HL-60/S4 treated with phorbol 12-myristate 13-acetate at 8.2 ng/mL for 4 days and 3 days (cell line): ENCODE measurements around the gene TMIGD1.
"Not testable (repeated sequence)": the region's sequence is repeated elsewhere in the genome, so short reads cannot be mapped to it uniquely, and the experiment has no call there.

ENCODE experiments used
- in situ Hi-C: fragments of 300-500 bp; cut with MboI; formaldehyde crosslinking; loops from 2 replicates; pipeline ENCODE4 v1.15.0; 2022; ENCODE audit warnings: low sequenced_read_pairs

Gene TMIGD1

GRCh38 chr17:30360086-30360808 is 26.4 kb upstream of the TMIGD1 start:
- in situ Hi-C loops, result no loop called here

- in situ Hi-C loops, result no loop called here
Measured at GRCh38 chr17:30358055-30358760, 24.4 kb upstream of the TMIGD1 start.

DNA sequence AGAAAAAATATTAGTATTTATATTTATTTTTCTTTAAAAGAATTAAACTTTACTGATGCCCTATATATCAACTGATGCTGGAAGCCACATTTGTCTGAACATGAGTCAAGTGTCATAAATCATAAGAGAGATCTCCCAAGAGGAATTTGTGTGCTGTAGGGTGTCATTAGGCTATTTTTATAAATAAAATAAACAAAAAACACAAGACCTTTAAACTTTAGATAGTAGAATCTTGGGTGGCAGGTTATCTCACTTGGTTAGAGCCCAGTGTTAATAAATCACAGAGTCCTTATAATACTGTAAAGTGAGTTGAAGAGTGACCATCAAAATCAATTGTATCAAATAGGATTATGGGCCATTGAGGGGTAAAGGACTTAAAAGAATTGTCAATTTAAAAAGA is 23.6 kb upstream of the TMIGD1 start:
- in situ Hi-C loops, result no loop called here

- in situ Hi-C loops, result no loop called here
Measured at GRCh38 chr17:30354701-30355100, 20.8 kb upstream of the TMIGD1 start.

GRCh38 chr17:30352240-30352814 is 18.5 kb upstream of the TMIGD1 start:
- in situ Hi-C loops, result no loop called here

DNA sequence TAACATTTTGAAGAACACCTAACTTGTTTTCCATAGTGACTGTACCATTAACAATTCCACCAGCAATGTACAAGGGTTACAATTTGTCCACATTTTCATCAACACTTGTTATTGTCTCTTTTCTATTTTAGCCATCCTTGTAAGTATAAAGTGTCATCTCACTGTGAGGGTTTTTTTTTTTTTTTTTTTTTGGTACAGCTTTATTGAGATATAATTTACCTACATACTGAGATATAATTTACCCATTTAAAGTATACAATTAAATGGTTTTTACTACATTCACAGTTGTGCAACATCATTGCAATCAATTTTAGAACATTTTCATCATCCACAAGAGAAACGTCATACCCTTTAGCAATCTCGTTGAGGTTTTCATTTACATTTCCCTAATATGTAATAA is 17.9 kb upstream of the TMIGD1 start:
- in situ Hi-C loops, result no loop called here

DNA sequence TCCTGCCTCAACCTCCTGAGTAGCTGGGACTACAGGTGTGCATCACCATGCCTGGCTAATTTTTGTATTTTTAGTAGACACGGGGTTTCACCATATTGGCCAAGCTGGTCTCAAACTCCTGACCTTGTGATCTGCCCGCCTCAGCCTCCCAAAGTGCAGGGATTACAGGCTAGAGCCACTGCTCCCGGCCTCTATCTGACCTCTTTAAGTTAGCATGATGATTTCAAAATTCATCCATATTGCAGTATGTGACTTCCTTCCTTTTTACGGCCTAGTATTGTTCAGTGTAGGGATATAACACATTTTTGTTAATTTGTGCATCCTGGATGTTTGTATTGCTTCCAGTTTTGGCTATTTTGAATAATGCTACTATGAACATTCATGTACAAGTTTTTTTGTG is 17.4 kb upstream of the TMIGD1 start:
- in situ Hi-C loops, result not testable (repeated sequence)

GRCh38 chr17:30349252-30349651 is 15.4 kb upstream of the TMIGD1 start:
- in situ Hi-C loops, result no loop called here

DNA sequence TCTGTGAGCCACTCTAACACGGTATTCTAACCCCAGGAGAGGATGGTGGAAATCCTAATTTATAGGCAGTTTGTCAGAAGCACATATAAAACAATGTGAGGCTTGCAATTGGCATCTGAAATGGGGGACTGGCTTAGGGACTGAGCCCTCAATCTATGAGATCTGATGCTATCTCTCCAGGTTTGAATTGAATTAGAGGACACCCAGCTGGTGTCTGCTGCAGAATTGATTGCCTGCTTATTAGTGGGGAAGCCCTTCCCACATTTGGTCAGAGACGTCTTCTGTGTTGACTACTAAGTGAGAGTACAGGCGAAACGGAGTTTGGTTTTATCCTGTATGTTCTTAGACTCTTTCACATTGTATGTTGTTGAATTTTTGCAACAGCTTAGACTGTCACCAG is 13.6 kb upstream of the TMIGD1 start:
- in situ Hi-C loops, result no loop called here

DNA sequence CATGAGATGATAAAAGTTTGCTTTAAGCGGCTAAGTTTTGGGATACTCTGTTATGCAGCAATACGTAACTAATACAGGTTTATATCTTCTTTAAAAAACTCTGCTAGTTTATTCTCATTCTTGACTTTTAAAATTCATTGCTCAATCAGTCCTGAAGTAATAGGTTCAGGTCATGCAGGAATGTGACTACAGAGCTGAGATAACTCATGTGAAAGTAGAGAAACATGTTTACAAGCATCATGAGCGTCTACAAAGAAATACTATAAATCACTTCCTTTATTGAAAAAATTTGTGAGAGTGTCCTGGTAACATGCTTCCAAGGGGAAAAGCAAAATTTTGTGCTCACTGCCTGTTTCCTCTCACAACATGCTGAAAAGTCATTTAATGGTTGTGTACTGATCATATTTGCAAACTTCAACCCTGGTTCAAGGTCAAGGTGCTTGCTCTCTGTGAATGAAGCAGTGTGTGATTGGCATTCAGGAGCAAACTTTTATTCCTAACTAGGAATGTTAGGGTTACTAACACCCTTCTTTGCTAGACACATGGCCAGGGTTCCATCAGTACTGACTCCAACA is 12.5 kb upstream of the TMIGD1 start:
- in situ Hi-C loops, result no loop called here

DNA sequence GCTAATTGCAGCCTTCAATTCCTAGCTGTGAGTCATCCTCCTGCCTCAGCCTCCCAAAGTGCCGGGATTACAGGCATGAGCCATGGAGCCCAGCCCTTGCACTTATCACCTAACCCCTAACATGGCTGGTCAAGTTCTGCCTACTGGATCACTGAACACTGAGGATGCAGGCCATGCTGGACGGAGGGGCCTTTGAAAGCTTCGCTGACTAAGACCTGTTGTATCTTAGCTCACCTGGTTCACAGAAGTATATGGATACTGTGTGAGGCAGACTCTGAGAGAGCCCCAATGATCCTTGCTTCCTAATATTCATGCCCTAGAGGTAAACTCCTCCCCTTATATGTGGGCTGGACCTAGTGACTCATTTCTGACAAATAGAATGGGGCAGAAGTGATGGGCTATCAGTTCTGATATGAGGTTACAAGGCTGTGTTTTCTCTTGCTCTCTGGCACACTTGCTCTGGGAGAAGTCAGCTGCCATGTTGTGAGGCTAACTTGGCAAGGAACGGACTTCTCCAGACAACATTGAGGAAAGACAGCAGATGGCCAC is 11.7 kb upstream of the TMIGD1 start:
- in situ Hi-C loops, result no loop called here

- in situ Hi-C loops, result no loop called here
Measured at GRCh38 chr17:30345089-30345433, 11.2 kb upstream of the TMIGD1 start.

- in situ Hi-C loops, result no loop called here
Measured at GRCh38 chr17:30344283-30345088, 10.6 kb upstream of the TMIGD1 start.

GRCh38 chr17:30343796-30344195 is 9.9 kb upstream of the TMIGD1 start:
- in situ Hi-C loops, result no loop called here

GRCh38 chr17:30343244-30343643 is 9.4 kb upstream of the TMIGD1 start:
- in situ Hi-C loops, result not testable (repeated sequence)

GRCh38 chr17:30341703-30342249 is 7.9 kb upstream of the TMIGD1 start:
- in situ Hi-C loops, result no loop called here

DNA sequence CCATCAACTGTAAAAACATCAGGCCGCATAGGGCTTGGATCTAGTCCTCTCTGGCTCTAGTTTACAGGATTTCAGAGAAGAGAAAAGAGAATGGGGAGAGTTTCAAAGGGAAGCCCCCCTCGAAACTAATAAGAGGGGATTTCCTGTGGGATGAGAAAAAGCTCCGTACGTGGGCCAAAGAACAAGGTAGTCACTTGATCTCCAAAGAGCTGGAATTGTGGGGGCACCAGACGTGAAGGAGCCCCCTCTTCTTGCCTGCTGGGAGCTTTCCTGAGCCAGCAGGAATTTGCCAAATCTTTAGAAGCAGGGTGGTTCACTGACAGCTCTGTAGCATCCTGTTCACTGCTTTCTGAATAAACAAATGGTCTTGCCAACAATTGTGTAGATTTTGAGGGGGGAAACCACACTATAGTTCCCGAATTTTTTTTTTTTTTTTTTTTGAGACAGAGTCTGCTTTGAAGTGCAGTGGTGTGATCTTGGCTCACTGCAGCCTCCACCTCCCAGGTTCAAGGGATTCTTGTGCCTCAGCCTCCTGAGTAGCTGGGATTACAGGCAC is 7.0 kb upstream of the TMIGD1 start:
- in situ Hi-C loops, result no loop called here

DNA sequence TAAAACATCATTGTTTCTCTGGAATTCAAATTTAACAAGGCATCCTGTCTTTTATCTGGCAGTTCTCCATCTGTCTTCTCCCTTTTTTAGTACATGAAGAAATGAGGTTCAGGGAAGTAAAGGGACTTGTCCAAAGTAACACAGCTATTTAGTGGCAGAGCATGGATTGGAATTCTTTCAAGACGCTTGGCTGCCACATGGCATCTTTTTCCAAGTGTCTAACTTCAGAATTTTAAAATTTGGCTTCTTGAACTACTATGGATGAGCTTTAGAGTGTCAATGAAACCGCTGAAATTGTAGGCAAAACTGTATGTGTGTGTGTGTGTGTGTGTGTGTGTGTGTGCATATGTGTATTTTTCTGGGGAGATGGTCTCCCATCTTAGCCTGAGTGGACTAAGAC is 5.2 kb upstream of the TMIGD1 start:
- in situ Hi-C loops, result no loop called here

DNA sequence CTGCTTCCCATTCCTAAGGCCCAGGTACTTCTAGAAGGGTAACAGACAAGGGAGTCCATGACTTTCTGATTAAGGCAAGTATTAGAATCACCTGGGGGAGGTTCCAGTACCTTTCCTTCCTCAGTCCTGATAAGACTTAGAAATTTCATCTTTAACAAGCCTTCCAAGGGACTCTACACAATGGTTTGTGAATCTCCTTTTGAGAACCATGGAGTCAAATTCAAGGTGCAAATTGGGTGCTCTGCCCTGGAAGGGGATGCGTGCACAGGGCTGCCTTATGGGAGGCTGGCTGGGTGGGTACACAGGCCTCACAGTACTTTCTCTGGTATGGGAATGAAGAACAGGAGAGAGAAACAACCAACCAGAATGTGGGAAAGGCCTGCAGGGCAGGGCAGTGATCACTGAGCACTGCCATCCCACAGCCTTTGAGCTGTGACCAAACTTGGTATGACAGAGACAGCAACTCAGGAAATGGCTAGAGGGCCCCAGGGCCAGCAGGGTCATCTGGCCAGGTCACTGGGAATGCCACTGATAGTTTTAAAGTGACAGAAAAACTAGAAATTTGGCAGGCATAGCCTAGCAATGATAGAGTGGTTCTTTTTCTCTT is 3.6 kb upstream of the TMIGD1 start:
- in situ Hi-C loops, result no loop called here
